GM19035 (cell line): Measurements from ENCODE around the gene UTP14A.
"Not testable (repeated sequence)": the region's sequence is repeated elsewhere in the genome, so short reads cannot be mapped to it uniquely, and the experiment has no call there.

Experiments used
- ATAC-seq: cut with Tn5 transposase; IDR thresholded peaks from one replicate; pipeline ENCODE4 v1.9.1; 2021; ENCODE audit not compliant: unreplicated experiment

UTP14A gene

GRCh38 chrX:129905787-129906580 is at the start of gene UTP14A:
Gene UTP14A (plus strand): TSS chrX:129906164. CDS start chrX:129906211, 47 bp downstream.
- ATAC-seq = peak; percentile 94

- ATAC-seq = not testable (repeated sequence)
Measured at GRCh38 chrX:129859134-129859533, 46.8 kb upstream of the UTP14A start.

GRCh38 chrX:129866321-129866720 is 39.6 kb upstream of the UTP14A start:
- ATAC-seq = not testable (repeated sequence)

GRCh38 chrX:129872524-129872923 is 33.4 kb upstream of the UTP14A start:
- ATAC-seq = no peak

GRCh38 chrX:129875669-129876068 is 30.3 kb upstream of the UTP14A start:
- no peak for ATAC-seq

GRCh38 chrX:129876771-129877305 is 29.1 kb upstream of the UTP14A start:
- ATAC-seq = no peak

GRCh38 chrX:129877401-129877800 is 28.6 kb upstream of the UTP14A start:
- no peak for ATAC-seq

- no peak for ATAC-seq
Measured at GRCh38 chrX:129900054-129900453, 5.9 kb upstream of the UTP14A start.

- ATAC-seq = no peak
Measured at GRCh38 chrX:129908636-129909035, 2.7 kb downstream of the UTP14A start.

GRCh38 chrX:129925305-129926092 is 19.5 kb downstream of the UTP14A start:
- ATAC-seq = no peak

GRCh38 chrX:129930941-129931410 is 25.0 kb downstream of the UTP14A start:
- no peak for ATAC-seq

- ATAC-seq = peak; percentile 73
Measured at GRCh38 chrX:129931411-129932015, 25.5 kb downstream of the UTP14A start.

GRCh38 chrX:129932016-129932820 is 26.3 kb downstream of the UTP14A start:
- ATAC-seq = peak; percentile 51

GRCh38 chrX:129932821-129933321 is 26.9 kb downstream of the UTP14A start:
- peak; percentile 7 for ATAC-seq

GRCh38 chrX:129933700-129934099 is 27.7 kb downstream of the UTP14A start:
- ATAC-seq = no peak

- ATAC-seq = no peak
Measured at GRCh38 chrX:129934461-129934860, 28.5 kb downstream of the UTP14A start.

GRCh38 chrX:129934952-129935351 is 29.0 kb downstream of the UTP14A start:
- ATAC-seq = no peak

GRCh38 chrX:129938081-129938480 is 32.1 kb downstream of the UTP14A start:
- no peak for ATAC-seq

GRCh38 chrX:129939986-129940385 is 34.0 kb downstream of the UTP14A start:
- no peak for ATAC-seq

GRCh38 chrX:129940721-129941120 is 34.8 kb downstream of the UTP14A start:
- ATAC-seq = no peak
